Kidney (tissue), 14 donors: ENCODE measurements around the gene SETX. TPM values are rescaled to one million over a fixed set of nuclear protein-coding genes. Genes with fewer than 3 reads are reported as not detected.

Experiments
- DNase-seq, 5 donors: peaks; one replicate each; pipeline ENCODE4 v3.0.0-alpha.2; 2013 to 2020
- FAIRE-seq: peaks from 2 replicates; lab custom pipeline; 2012; peaks lifted over from hg19 to GRCh38; lab: Jason Lieb, UNC
- H3K27ac ChIP-seq, 2 donors: one replicate each; pipeline ENCODE4 v1.7.0; 2013; ENCODE audit warnings: low read depth in 2 of 2, low read length in 2 of 2, inconsistent platforms in 1 of 2
- H3K27me3 ChIP-seq: one replicate; pipeline ENCODE4 v1.7.1; 2013; ENCODE audit warnings: low read length, inconsistent platforms; ENCODE audit not compliant: control insufficient read depth, insufficient read depth
- H3K36me3 ChIP-seq, 3 donors: one replicate each; pipeline versions ENCODE4 v1.7.0 to v1.7.1; 2013; ENCODE audit warnings: low read length in 3 of 3, control low read depth in 1 of 3, inconsistent platforms in 1 of 3; ENCODE audit not compliant: insufficient read depth in 3 of 3, control insufficient read depth in 2 of 3
- H3K4me1 ChIP-seq, 3 donors: one replicate each; pipeline versions ENCODE4 v1.7.0 to v1.7.1; 2013; ENCODE audit warnings: low read length in 3 of 3, inconsistent platforms in 1 of 3, low read depth in 1 of 3; ENCODE audit not compliant: control insufficient read depth in 2 of 3, insufficient read depth in 2 of 3
- H3K4me3 ChIP-seq, 3 donors: one replicate each; pipeline versions ENCODE4 v1.7.0 to v1.8.1; 2013; ENCODE audit warnings: low read length in 3 of 3, control low read depth in 1 of 3, inconsistent platforms in 1 of 3
- H3K9ac ChIP-seq, 3 donors: one replicate each; pipeline versions ENCODE4 v1.7.0 to v1.7.1; 2013; ENCODE audit warnings: low read length in 3 of 3, control low read depth in 1 of 3, inconsistent platforms in 1 of 3
- H3K9me3 ChIP-seq, 3 donors: one replicate each; pipeline versions ENCODE4 v1.7.0 to v1.7.1; 2013; ENCODE audit warnings: low read length in 3 of 3, control low read depth in 1 of 3, inconsistent platforms in 1 of 3; ENCODE audit not compliant: control insufficient read depth in 2 of 3, insufficient read depth in 1 of 3
- CTCF ChIP-seq: IDR thresholded peaks from 3 replicates; pipeline ENCODE4 v1.5.1; 2012; ENCODE audit warnings: mild to moderate bottlenecking, moderate library complexity, borderline replicate concordance; ENCODE audit not compliant: insufficient read depth; ENCODE audit errors: extremely low read depth
- intact Hi-C: fragments of 100-400 bp; cut with DNase I; formaldehyde crosslinking; loops from one replicate; pipeline ENCODE4 v1.11.1; 2022
- polyA plus RNA-seq: library from polyadenylated mRNA; stranded (reverse); fragments of 350-450 nt; fragmentation: Illumina TruSeq; extraction: RNeasy Lipid Tissue Mini Kit (QIAGEN cat#74804); gene quantifications from one replicate; pipeline ENCODE4 v1.2.3, GENCODE V29; 2014; ENCODE audit warnings: low read depth, low replicate concordance; ENCODE audit not compliant: insufficient read depth
- total RNA-seq: library from RNA; stranded (reverse); fragmentation: NEBNext Ultra II Directional; extraction: Animal tissue kit (Norgen Biotek cat#: 25700); gene quantifications from one replicate; pipeline ENCODE4 v1.2.1, GENCODE V29; 2021
- donor health status: control.
- donor health status: control.
- donor health status: control.
- donor health status: control.
- donor health status: control.
- donor health status: DM: yes; HTN: yes; CAD: no.
- donor health status: Normal renal cell carcinoma (clear cell type).

Gene SETX
- total and polyA plus RNA-seq, 2 donors from 2014 or later: 16.1 to 56.8 TPM

GRCh38 chr9:132351404-132352045, 3.3 kb downstream of the SETX start:
- peaks cover 2 to 24% (median 18%) of the 10 kb centered on the region in 3 donors for H3K36me3 ChIP-seq
- TF ChIP-seq CTCF: no peak
- H3K4me1 ChIP-seq: peaks cover 0 to 19% (median 10%) of the 10 kb centered on the region in 3 donors
- DNase-seq (no peak), FAIRE-seq (no peak)
- H3K4me3 ChIP-seq: no peak overlapping the region
- intact Hi-C loops: no loop called here
- H3K27me3 ChIP-seq: no peaks in the 10 kb centered on the region
- H3K9ac ChIP-seq: no peak overlapping the region
- H3K9me3 ChIP-seq: no peaks in the 10 kb centered on the region
- no peak overlapping the region for H3K27ac ChIP-seq

GRCh38 chr9:132350861-132351315, 3.9 kb downstream of the SETX start:
- no peak for FAIRE-seq
- DNase-seq: no peak
- H3K4me3 ChIP-seq: peak overlapping the region in 1 of 3 donors; percentile 9
- H3K36me3 ChIP-seq: peaks cover 4 to 29% (median 24%) of the 10 kb centered on the region in 3 donors
- no peak overlapping the region for H3K9ac ChIP-seq
- TF ChIP-seq CTCF: no peak
- H3K27ac ChIP-seq: no peak overlapping the region
- H3K27me3 ChIP-seq: no peaks in the 10 kb centered on the region
- peaks cover 0 to 19% (median 10%) of the 10 kb centered on the region in 3 donors for H3K4me1 ChIP-seq
- intact Hi-C loops: no loop called here
- no peaks in the 10 kb centered on the region for H3K9me3 ChIP-seq

DNA sequence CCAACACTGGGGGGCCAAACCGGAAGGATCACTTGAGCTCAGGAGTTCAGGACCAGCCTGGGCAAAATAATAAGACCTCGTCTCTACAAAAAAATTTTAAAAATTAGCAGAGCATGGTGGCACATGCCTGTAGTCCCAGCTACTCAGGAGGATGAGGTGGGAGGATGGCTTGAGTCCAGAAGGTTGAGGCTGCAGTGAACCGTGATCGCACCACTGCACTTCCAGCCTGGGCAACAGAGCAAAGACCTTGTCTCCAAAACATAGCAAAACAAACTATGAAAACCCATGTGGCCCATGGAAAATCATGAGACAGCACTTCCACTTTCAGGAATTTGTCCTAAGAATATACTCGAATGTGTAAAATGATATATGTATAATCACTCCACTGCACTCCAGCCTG, 6.1 kb downstream of the SETX start:
- H3K36me3 ChIP-seq: peaks cover 10 to 44% (median 35%) of the 10 kb centered on the region in 3 donors
- DNase-seq: peak in 2 of 5 donors; percentile 7 to 26
- no peaks in the 10 kb centered on the region for H3K9me3 ChIP-seq
- H3K4me3 ChIP-seq: no peak overlapping the region
- H3K9ac ChIP-seq: no peak overlapping the region
- intact Hi-C loops: no loop called here
- H3K27ac ChIP-seq: no peak overlapping the region
- TF ChIP-seq CTCF: no peak
- peaks cover 0 to 15% (median 7%) of the 10 kb centered on the region in 3 donors for H3K4me1 ChIP-seq
- H3K27me3 ChIP-seq: no peaks in the 10 kb centered on the region
- FAIRE-seq: no peak
